Pancreas (tissue), 10 donors: ENCODE results near the gene LZTS2. TPM values are rescaled to one million over a fixed set of nuclear protein-coding genes. Genes with fewer than 3 reads are reported as not detected.

Experiments
- ATAC-seq, 4 donors: fragments of 200-7000 bp; cut with Tn5 transposase; one replicate each; pipeline versions ENCODE4 v1.8.0 to v1.9.1; 2020; ENCODE audit warnings: mild to moderate bottlenecking in 4 of 4, moderate library complexity in 4 of 4
- DNase-seq, 6 donors: peaks; one replicate each; pipeline ENCODE4 v3.0.0-alpha.2; 2020
- FAIRE-seq: peaks from 2 replicates; lab custom pipeline; 2012; peaks lifted over from hg19 to GRCh38; lab: Jason Lieb, UNC
- H3K27ac ChIP-seq, 4 donors: fragments of 200-600 bp; sonication (generic); 1 replicate in 3 of 4; 2 replicates in 1 of 4; pipeline versions ENCODE4 v1.5.0 to v1.8.0; 2020
- H3K27me3 ChIP-seq, 4 donors: fragments of 200-600 bp; one replicate each; pipeline ENCODE4 v1.8.0; 2021
- H3K36me3 ChIP-seq, 3 donors: fragments of 200-600 bp; sonication (generic) in 1 of 3; one replicate each; pipeline versions ENCODE4 v1.5.0 to v1.8.0; 2020 to 2021
- H3K4me1 ChIP-seq, 3 donors: fragments of 200-600 bp; one replicate each; pipeline ENCODE4 v1.8.0; 2021
- H3K4me3 ChIP-seq, 4 donors: fragments of 200-600 bp; sonication (generic) in 2 of 4; one replicate each; pipeline versions ENCODE4 v1.5.0 to v1.8.0; 2020 to 2021
- H3K9me3 ChIP-seq, 4 donors: fragments of 200-600 bp; one replicate each; pipeline ENCODE4 v1.8.0; 2021
- CTCF ChIP-seq, 4 donors: fragments of 200-600 bp; sonication (generic) in 3 of 4; IDR thresholded peaks; one replicate each; pipeline versions ENCODE4 v1.5.0 to v1.8.0; 2021; ENCODE audit warnings: antibody characterized with exemption in 4 of 4
- WGBS, 2 donors: extraction: QIAGEN DNeasy Blood & Tissue Kit; methylation state at CpG; one replicate each; pipeline ENCODE4 v1.1.7; 2013; 5-methylcytosine and 5-hydroxymethylcytosine counted together
- intact Hi-C, 3 donors: fragments of 100-400 bp; cut with DNase I; formaldehyde crosslinking; loops; one replicate each; pipeline versions ENCODE4 v1.11.1 to v1.14.2; 2022
- polyA plus RNA-seq, 2 donors: library from polyadenylated mRNA; stranded (reverse); fragments of 200-250 nt; gene quantifications; one replicate each; pipeline ENCODE4 v1.2.3, GENCODE V29; 2013
- total RNA-seq, 6 donors: library from RNA; stranded (reverse); fragmentation: NEBNext Ultra II Directional in 4 of 6; extraction: Animal tissue kit (Norgen Biotek cat#: 25700) in 4 of 6; gene quantifications; one replicate each; pipeline versions ENCODE4 v1.2.1 to v1.2.4, GENCODE V29; 2021 to 2023
- donor health status: healthy with polysubstance abuse.
- donor health status: DM: no; HTN: no; CAD: no; lungs with moderate emphysema.
- donor health status: DM: no; HTN: no; CAD: no.
- donor health status: control.
- donor health status: control.
- donor health status: Bipolar disorder and iron deficiency.
- donor health status: DM: yes; HTN: yes; CAD: no.
- donor health status: DM: no; HTN: no; CAD: no.
- donor health status: DM: no; HTN: no; CAD: no.
- donor health status: DM: yes; HTN: yes; CAD: no.

The LZTS2 gene
- total and polyA plus RNA-seq, 8 donors = 10.5 to 52.2 (median 17.3) TPM

- Histone ChIP-seq H3K27ac (no peak overlapping the region), H3K9me3 (no peaks in the 10 kb centered on the region), H3K4me3 (no peak overlapping the region), H3K4me1 (no peaks in the 10 kb centered on the region), H3K36me3 (no peaks in the 10 kb centered on the region), H3K27me3 (peaks cover 0 to 9% (median 3%) of the 10 kb centered on the region in 4 donors)
- FAIRE-seq (no peak), ATAC-seq (peak in 3 of 4 donors; percentile 9 to 19 (median 18)), DNase-seq (peak in 1 of 6 donors; percentile 78)
- TF ChIP-seq CTCF (IDR thresholded peaks at IDR 0.05) = no peak
- 14% methylated on average over 60 to 62 of the region's 62 CpGs for WGBS, 2 donors
- intact Hi-C loops = no loop called here
Measured at GRCh38 chr10:101047961-101048892, 48.6 kb downstream of the LZTS2 start.

- no peak for FAIRE-seq
Measured at GRCh38 chr10:101050208-101051069, 50.8 kb downstream of the LZTS2 start.

GRCh38 chr10:101052285-101052684 is 52.7 kb downstream of the LZTS2 start:
- intact Hi-C loops = no loop called here
- Histone ChIP-seq H3K36me3 (no peaks in the 10 kb centered on the region), H3K27me3 (peaks cover 0 to 9% (median 3%) of the 10 kb centered on the region in 4 donors), H3K4me3 (no peak overlapping the region), H3K4me1 (no peaks in the 10 kb centered on the region), H3K27ac (no peak overlapping the region), H3K9me3 (no peaks in the 10 kb centered on the region)
- ATAC-seq (no peak), DNase-seq (no peak), FAIRE-seq (no peak)
- 91% methylated on average over 3 of the region's 3 CpGs for WGBS, 2 donors
- no peak for TF ChIP-seq CTCF (IDR thresholded peaks at IDR 0.05)

More at GRCh38 chr10:101050208-101051069, 50.8 kb downstream of the LZTS2 start:
- peak; percentile 94 to 98 (median 94) for ATAC-seq
- Histone ChIP-seq H3K9me3 (no peaks in the 10 kb centered on the region), H3K36me3 (no peaks in the 10 kb centered on the region), H3K27ac (no peak overlapping the region), H3K4me3 (peak overlapping the region in 2 of 4 donors; percentile 35 to 44), H3K4me1 (no peaks in the 10 kb centered on the region), H3K27me3 (peaks cover 0 to 9% (median 3%) of the 10 kb centered on the region in 4 donors)
- intact Hi-C loops = no loop called here
- 5% methylated on average over 40 to 42 of the region's 42 CpGs for WGBS, 2 donors
- peak; percentile 68 to 91 (median 81) for TF ChIP-seq CTCF (IDR thresholded peaks at IDR 0.05)
- peak; percentile 61 to 95 (median 81) for DNase-seq

GRCh38 chr10:101053516-101053915 is 53.9 kb downstream of the LZTS2 start:
- TF ChIP-seq CTCF (IDR thresholded peaks at IDR 0.05) = no peak
- Histone ChIP-seq H3K27me3 (peaks cover 0 to 9% (median 1%) of the 10 kb centered on the region in 4 donors), H3K36me3 (no peaks in the 10 kb centered on the region), H3K4me3 (no peak overlapping the region), H3K4me1 (no peaks in the 10 kb centered on the region), H3K27ac (no peak overlapping the region), H3K9me3 (no peaks in the 10 kb centered on the region)
- intact Hi-C loops = no loop called here
- FAIRE-seq = no peak
- no peak for ATAC-seq
- no peak for DNase-seq
